ENCODE measurements around the gene MAGEF1.

MAGEF1 gene

DNA sequence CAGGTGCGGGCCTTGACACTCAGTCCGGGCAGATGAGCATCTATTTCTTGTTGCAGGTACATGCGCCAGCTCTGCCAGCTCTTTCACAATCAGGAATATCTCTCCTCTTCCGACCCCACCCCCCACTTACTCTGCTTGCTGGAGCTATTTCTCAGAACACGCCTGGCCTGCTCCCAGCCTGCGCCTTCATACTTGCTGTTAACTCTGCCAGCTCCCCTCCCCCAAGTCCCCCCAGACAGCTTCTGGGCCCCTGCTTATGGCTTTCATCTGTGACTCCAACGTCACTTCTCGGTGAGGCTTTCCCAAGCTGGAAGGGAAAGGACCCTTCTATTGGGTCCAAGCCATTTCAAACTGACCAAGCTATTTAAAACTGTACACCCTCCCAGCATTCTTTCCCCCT is 15.2 kb downstream of the MAGEF1 start:
- peaks cover 15% of the 10 kb centered on the region for H3K4me1 ChIP-seq (ENCODE audit: control insufficient read depth, insufficient read depth, low read length, poor library complexity, severe bottlenecking)
- no peak overlapping the region for H3K4me3 ChIP-seq (ENCODE audit: extremely low read depth, insufficient read depth, low read length, poor library complexity, severe bottlenecking)
- WGBS, 2 experiments (ENCODE audit: insufficient coverage in 2 of 2) = 93 to 97% methylated on average over 6 to 8 of the region's 8 CpGs
- H3K27ac ChIP-seq (ENCODE audit: low read depth, low read length, severe bottlenecking) = no peak overlapping the region
- no peaks in the 10 kb centered on the region for H3K36me3 ChIP-seq (ENCODE audit: control insufficient read depth, insufficient read depth, low read length)
- peaks cover 4% of the 10 kb centered on the region for H3K9me3 ChIP-seq (ENCODE audit: control insufficient read depth, low read length)

DNA sequence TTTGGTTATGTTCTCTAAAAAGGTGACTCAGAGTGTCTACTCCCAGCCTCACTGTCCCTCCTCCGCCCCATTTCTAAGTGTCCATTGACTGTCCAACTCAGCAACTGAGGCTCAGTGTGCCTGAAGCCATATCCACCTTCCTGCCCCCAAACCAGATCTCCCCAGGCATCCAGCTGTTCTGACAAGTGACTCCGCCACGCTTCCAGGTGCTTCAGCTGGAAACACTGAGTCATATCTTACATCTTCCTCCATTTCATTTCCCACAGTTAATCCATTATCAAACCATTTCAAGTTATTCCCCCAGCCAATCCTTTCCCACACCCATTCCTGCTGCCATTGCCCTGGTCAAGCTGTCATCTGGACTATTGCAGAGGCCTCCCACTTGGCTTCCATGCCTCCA is 17.1 kb downstream of the MAGEF1 start:
- Histone ChIP-seq H3K36me3 (ENCODE audit: control insufficient read depth, insufficient read depth, low read length) (no peaks in the 10 kb centered on the region), H3K4me3 (ENCODE audit: extremely low read depth, insufficient read depth, low read length, poor library complexity, severe bottlenecking) (no peak overlapping the region), H3K9me3 (ENCODE audit: control insufficient read depth, low read length) (no peaks in the 10 kb centered on the region), H3K27ac (ENCODE audit: low read depth, low read length, severe bottlenecking) (no peak overlapping the region), H3K4me1 (ENCODE audit: control insufficient read depth, insufficient read depth, low read length, poor library complexity, severe bottlenecking) (peaks cover 27% of the 10 kb centered on the region)
- 76 to 100% methylated on average over 1 to 3 of the region's 3 CpGs for WGBS, 2 experiments (ENCODE audit: insufficient coverage in 2 of 2)

DNA sequence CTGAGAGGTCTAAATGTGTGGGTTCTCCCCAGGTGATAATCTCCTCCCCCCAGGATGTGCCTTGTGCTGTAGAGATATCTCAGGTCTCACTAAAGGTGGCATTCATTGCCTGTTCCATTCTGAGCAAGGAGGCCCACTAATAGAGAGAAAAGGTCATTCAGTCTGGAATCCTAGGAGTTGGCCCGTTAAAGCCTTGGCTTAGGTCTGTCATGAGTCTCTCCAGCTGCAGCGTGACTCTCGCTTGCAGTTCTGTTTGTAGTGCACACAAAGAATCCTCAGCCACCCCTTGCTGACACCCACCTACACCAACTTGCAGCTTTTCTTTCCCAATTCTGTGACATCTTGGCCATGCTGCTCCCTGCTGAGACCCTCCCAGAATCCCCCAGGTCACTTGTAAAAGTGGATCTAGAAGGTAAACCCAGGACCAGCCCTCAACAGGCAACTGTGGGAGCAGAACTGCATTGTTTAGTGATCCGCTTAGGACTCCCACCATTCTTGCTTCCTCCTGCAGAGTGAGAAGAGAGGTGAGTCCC is 17.7 kb downstream of the MAGEF1 start:
- H3K4me3 ChIP-seq (ENCODE audit: extremely low read depth, insufficient read depth, low read length, poor library complexity, severe bottlenecking) = no peak overlapping the region
- H3K36me3 ChIP-seq (ENCODE audit: control insufficient read depth, insufficient read depth, low read length) = no peaks in the 10 kb centered on the region
- no peaks in the 10 kb centered on the region for H3K9me3 ChIP-seq (ENCODE audit: control insufficient read depth, low read length)
- H3K4me1 ChIP-seq (ENCODE audit: control insufficient read depth, insufficient read depth, low read length, poor library complexity, severe bottlenecking) = peaks cover 31% of the 10 kb centered on the region
- 82 to 94% methylated on average over 4 of the region's 4 CpGs for WGBS, 2 experiments (ENCODE audit: insufficient coverage in 2 of 2)
- H3K27ac ChIP-seq (ENCODE audit: low read depth, low read length, severe bottlenecking) = no peak overlapping the region

DNA sequence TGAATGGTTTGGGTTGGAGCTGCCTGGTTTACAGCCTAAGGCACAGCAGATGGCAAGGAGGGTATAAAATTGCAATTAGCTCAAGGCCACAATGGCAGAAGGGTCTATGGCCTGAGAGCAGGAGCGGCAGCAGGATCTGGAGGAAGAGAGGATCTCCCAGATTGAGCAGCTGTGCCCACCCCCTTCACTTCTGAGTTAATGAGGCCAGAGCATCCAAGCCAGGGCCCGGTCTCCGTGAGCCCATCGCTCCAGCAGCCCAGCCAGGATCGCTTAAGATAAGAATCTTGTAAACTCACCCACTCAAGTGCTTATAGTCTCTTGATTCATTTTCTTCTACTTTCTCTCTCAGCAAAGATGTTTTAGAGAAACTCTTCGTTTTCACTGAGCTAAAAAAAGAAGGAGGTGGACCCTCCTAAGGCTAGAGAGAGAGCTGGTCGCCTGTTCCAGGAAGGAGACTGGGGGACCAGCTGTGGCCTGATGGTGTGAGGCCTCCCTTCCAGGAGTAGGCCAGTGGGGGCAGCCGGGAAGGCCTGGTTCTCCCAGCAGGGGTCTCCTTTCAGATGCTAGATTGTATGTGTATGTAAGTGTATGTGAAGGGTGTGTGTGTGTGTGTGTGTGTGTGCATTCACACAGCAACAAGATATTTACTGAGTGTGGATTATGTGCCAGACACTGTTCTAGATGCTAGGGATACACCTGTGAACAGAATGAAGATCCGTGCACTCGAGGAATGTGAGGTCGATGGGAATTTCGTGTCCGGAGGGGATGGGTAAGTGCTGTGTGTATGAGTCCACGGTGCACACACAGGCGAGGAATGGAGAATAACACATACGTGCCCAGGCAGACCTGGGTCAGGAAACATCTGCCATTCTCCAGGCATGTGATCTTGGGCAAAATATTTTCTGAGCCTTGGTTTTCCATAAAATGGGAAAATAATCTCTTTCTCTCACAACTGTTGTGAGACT is 18.6 kb downstream of the MAGEF1 start:
- Histone ChIP-seq H3K9me3 (ENCODE audit: control insufficient read depth, low read length) (no peaks in the 10 kb centered on the region), H3K36me3 (ENCODE audit: control insufficient read depth, insufficient read depth, low read length) (no peaks in the 10 kb centered on the region), H3K4me1 (ENCODE audit: control insufficient read depth, insufficient read depth, low read length, poor library complexity, severe bottlenecking) (peaks cover 40% of the 10 kb centered on the region), H3K27ac (ENCODE audit: low read depth, low read length, severe bottlenecking) (peak overlapping the region; percentile 71), H3K4me3 (ENCODE audit: extremely low read depth, insufficient read depth, low read length, poor library complexity, severe bottlenecking) (no peak overlapping the region)
- 77 to 86% methylated on average over 12 to 14 of the region's 16 CpGs for WGBS, 2 experiments (ENCODE audit: insufficient coverage in 2 of 2)

DNA sequence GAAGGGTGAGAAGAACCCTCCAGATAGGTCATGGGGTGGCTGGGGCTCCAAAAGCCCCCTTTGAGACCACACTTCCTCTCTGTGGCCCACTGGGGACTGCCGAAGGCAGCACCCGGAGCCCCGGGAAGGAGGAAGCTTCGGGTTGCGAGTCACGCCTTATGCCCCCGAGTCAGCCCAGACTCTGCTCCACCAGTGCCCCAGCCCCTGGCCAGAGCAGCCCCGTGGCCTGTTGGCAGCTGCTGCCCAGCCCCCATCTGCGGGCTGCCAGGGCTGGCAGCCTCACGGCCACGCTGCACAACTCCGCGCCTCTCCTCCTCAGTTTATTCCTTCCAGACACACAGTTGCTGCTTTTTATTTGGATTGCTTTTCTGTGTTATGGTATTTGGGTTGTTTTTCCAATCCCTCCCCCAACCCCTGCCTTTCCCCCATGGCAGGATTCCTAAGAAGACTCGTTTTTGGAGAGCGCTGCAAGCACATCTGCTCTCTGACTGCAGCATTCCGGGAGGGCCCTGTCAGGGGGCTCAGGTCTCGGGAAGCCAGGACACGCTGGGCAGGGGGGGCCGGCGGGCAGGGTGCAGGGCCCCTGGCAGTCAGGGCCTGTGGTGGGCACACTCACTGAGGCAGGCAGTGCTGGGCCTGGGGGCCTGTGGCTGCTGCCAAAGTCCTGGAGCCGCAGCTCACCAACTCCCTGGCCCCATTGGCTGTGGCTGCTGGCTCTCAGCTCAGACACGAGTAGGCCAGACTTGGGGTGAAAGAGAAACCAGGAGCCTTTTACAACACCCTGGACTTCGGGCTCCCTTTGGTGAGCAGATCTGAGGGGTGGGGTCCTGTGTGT is 20.2 kb downstream of the MAGEF1 start:
- Histone ChIP-seq H3K4me3 (ENCODE audit: extremely low read depth, insufficient read depth, low read length, poor library complexity, severe bottlenecking) (no peak overlapping the region), H3K4me1 (ENCODE audit: control insufficient read depth, insufficient read depth, low read length, poor library complexity, severe bottlenecking) (peaks cover 52% of the 10 kb centered on the region), H3K27ac (ENCODE audit: low read depth, low read length, severe bottlenecking) (peak overlapping the region; percentile 49), H3K9me3 (ENCODE audit: control insufficient read depth, low read length) (no peaks in the 10 kb centered on the region), H3K36me3 (ENCODE audit: control insufficient read depth, insufficient read depth, low read length) (no peaks in the 10 kb centered on the region)
- 77 to 81% methylated on average over 17 to 19 of the region's 23 CpGs for WGBS, 2 experiments (ENCODE audit: insufficient coverage in 2 of 2)

DNA sequence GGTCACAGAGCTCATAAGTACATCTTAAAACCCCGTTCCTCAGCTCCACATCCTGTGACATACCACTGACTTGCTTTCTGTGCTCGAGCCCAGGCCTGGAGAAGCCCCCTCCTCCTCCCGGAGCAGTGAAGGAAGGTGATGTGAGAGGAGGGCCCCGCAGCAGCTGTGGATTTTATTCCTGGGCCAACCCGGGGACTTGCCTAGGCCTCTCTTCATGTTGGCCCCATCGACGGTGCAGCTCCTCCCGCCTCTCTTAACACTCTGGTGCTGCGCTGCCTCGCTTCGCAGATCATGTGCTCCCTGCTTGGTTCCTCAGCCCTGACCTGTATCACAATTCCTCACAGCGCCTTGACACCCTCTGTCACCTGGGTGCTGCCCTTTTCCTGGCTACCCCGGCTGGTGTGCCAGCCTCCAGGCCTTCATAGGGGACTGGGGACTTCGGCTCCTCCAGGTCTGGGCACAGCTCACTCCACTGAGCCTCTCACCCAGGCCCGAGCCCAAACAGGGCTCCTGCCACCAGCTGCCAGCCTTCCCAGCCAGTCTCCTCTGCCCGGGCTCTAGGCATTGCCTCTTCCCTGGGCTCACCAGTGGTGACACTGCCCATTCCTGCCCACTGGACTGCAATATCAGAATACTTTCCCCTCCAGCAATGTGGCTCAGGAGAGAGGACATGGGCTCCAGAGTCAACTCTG is 21.5 kb downstream of the MAGEF1 start:
- H3K9me3 ChIP-seq (ENCODE audit: control insufficient read depth, low read length) = no peaks in the 10 kb centered on the region
- peaks cover 60% of the 10 kb centered on the region for H3K4me1 ChIP-seq (ENCODE audit: control insufficient read depth, insufficient read depth, low read length, poor library complexity, severe bottlenecking)
- no peaks in the 10 kb centered on the region for H3K36me3 ChIP-seq (ENCODE audit: control insufficient read depth, insufficient read depth, low read length)
- H3K27ac ChIP-seq (ENCODE audit: low read depth, low read length, severe bottlenecking) = no peak overlapping the region
- 85 to 90% methylated on average over 11 to 14 of the region's 16 CpGs for WGBS, 2 experiments (ENCODE audit: insufficient coverage in 2 of 2)
- no peak overlapping the region for H3K4me3 ChIP-seq (ENCODE audit: extremely low read depth, insufficient read depth, low read length, poor library complexity, severe bottlenecking)

DNA sequence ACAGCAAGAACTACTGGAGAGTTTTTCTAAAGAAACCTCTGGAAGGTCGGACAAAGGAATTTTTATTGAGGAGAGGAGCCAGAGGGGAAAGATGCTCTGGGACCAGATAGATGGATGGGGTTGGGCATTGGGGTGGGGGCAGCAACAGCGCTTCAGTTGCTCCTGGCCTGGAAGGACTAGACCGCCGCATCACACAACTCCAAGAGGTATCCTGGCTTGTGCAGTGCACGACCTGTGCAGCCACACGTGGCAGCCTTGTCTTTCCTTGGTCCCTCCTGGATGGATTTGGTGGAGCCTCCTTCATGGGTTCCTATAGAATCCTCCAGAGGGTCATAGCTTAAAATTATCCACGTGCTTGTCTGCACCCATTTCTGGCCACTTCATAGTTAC is 23.0 kb downstream of the MAGEF1 start:
- Histone ChIP-seq H3K4me3 (ENCODE audit: extremely low read depth, insufficient read depth, low read length, poor library complexity, severe bottlenecking) (no peak overlapping the region), H3K9me3 (ENCODE audit: control insufficient read depth, low read length) (no peaks in the 10 kb centered on the region), H3K36me3 (ENCODE audit: control insufficient read depth, insufficient read depth, low read length) (no peaks in the 10 kb centered on the region), H3K27ac (ENCODE audit: low read depth, low read length, severe bottlenecking) (peak overlapping the region; percentile 43), H3K4me1 (ENCODE audit: control insufficient read depth, insufficient read depth, low read length, poor library complexity, severe bottlenecking) (peaks cover 61% of the 10 kb centered on the region)
- WGBS, 2 experiments (ENCODE audit: insufficient coverage in 2 of 2) = 68 to 72% methylated on average over 6 to 7 of the region's 7 CpGs

DNA sequence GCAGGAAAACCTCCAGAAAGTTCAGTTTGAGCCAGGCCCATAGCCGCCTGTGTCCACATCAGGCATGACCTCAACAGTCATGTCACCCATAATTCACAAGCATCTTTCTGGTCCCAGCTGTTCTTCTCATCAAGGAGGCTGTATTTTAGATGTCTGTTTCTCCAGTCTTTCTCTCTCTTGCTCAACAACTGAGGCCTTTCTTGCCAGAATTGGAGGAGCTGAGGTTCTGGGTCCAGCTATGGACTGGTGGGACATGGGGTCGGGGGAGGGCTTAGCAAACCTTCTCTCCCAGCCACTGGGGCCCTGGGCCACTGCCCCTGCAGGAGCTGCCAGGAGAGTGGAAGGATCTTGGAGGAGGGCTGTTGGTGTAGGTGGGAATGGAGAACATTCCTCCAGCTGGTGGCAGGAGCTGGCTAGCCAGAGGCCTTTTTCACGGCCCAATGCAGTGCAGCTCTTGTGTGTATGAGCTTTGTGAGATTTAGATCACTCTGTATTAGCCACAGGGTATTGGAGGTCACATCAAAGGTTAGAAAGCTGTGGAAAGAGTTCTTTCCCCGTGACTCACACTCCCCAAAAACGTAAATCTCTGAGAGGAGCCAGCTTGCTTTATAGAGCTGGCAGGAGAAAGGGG is 23.5 kb downstream of the MAGEF1 start:
- H3K27ac ChIP-seq (ENCODE audit: low read depth, low read length, severe bottlenecking) = peak overlapping the region; percentile 43
- H3K36me3 ChIP-seq (ENCODE audit: control insufficient read depth, insufficient read depth, low read length) = no peaks in the 10 kb centered on the region
- H3K4me3 ChIP-seq (ENCODE audit: extremely low read depth, insufficient read depth, low read length, poor library complexity, severe bottlenecking) = no peak overlapping the region
- H3K9me3 ChIP-seq (ENCODE audit: control insufficient read depth, low read length) = no peaks in the 10 kb centered on the region
- H3K4me1 ChIP-seq (ENCODE audit: control insufficient read depth, insufficient read depth, low read length, poor library complexity, severe bottlenecking) = peaks cover 57% of the 10 kb centered on the region
- 76 to 100% methylated on average over 1 to 2 of the region's 5 CpGs for WGBS, 2 experiments (ENCODE audit: insufficient coverage in 2 of 2)

DNA sequence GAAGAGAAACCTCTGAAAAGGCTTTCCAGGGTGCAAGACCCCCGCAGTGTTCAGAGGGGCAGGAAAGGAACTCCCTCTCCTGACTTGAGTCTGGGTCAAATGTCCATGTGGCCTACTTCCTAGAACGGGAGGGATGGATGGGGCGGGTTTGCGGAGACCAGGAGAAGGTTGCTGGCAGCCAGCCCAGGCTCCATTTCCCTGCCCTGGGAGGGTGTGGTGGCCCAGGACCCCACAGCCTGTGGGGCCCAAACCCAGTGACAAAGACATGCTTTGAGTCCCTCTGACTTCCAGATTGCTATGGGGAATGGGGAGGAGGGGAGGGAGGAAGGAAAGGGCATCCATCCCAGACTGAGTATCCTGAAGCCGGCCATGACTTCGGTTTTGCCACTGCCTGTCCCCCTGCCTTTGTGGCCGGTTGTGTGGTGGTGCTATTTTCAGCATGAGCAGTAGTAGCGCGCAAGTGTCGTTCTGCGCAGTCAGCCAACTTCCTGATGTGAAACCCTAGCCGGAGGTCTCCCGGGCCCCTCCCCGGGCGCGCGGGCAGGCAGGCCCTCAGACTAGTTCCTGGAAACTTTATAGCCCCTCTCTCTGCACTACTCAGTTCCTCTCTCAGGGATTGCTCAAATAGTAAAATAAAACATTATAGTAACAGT is 24.4 kb downstream of the MAGEF1 start:
- no peak overlapping the region for H3K27ac ChIP-seq (ENCODE audit: low read depth, low read length, severe bottlenecking)
- H3K4me1 ChIP-seq (ENCODE audit: control insufficient read depth, insufficient read depth, low read length, poor library complexity, severe bottlenecking) = peaks cover 51% of the 10 kb centered on the region
- H3K9me3 ChIP-seq (ENCODE audit: control insufficient read depth, low read length) = no peaks in the 10 kb centered on the region
- no peak overlapping the region for H3K4me3 ChIP-seq (ENCODE audit: extremely low read depth, insufficient read depth, low read length, poor library complexity, severe bottlenecking)
- H3K36me3 ChIP-seq (ENCODE audit: control insufficient read depth, insufficient read depth, low read length) = no peaks in the 10 kb centered on the region
- 96 to 99% methylated on average over 11 to 13 of the region's 17 CpGs for WGBS, 2 experiments (ENCODE audit: insufficient coverage in 2 of 2)
